ENCODE measurements around the gene PLS1. TPM values are rescaled to one million over a fixed set of nuclear protein-coding genes. Genes with fewer than 3 reads are reported as not detected.

PLS1 gene
- total RNA-seq: 0.94 TPM

GRCh38 chr3:142595951-142596725 lies at the start of gene PLS1:
Gene PLS1, plus strand, starts transcription at chr3:142596393. Its CDS starts 67,845 bp downstream, at chr3:142664238.

GRCh38 chr3:142578329-142579223 lies 17.6 kb upstream of the PLS1 start, which contains the start of gene ATR:
Gene ATR, minus strand, starts transcription at chr3:142578733. Its CDS starts 29 bp downstream, at chr3:142578704.

GRCh38 chr3:142723968-142724681 lies 127.9 kb downstream of the PLS1 start, which contains the start of gene TRPC1:
Gene TRPC1, plus strand, starts transcription at chr3:142724034. Its CDS starts 526 bp downstream, at chr3:142724560.

Small RNAs within 50 kb of the gene (small RNA-seq; reads per million reads assigned to genes)
- not detected for gene RNA5SP143 (ENCODE audit: low replicate concordance)

Other genes with a start within 250 kb of the PLS1 start
- 97.3 TPM for gene XRN1, start 148.4 kb upstream of the PLS1 start, total RNA-seq
- 43.2 TPM for gene ATR, start 17.7 kb upstream of the PLS1 start, total RNA-seq
- gene TRPC1, start 127.6 kb downstream of the PLS1 start, total RNA-seq: 113 TPM

All from parietal lobe (tissue), 2 donors.